GM18508 (cell line): ENCODE data around the gene RASGRP3.

Experiments
- ATAC-seq: cut with Tn5 transposase; IDR thresholded peaks from one replicate; pipeline ENCODE4 v1.9.1; 2021; ENCODE audit warnings: moderate number of reproducible peaks; ENCODE audit not compliant: insufficient read depth, unreplicated experiment

The RASGRP3 gene

DNA sequence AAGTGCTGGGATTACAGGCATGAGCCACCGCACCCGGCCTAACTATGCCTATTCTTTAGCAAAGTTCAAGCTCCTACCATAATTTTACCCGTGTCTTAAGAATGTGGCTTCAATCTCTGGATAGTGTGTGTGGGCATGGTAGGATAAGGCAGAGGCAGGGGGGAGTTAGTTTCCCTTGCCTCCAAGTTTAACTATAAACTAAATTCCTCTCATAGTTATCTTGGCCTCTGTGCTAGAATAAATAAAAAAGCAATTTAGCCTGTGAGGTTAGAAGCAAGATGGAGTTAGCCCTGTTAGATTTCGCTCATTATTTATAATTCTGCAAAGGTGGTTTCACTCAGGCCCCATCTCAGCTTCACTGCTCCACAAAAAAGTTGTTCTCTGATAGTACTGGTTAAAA, 129.7 kb downstream of the RASGRP3 start:
- no peak for ATAC-seq

DNA sequence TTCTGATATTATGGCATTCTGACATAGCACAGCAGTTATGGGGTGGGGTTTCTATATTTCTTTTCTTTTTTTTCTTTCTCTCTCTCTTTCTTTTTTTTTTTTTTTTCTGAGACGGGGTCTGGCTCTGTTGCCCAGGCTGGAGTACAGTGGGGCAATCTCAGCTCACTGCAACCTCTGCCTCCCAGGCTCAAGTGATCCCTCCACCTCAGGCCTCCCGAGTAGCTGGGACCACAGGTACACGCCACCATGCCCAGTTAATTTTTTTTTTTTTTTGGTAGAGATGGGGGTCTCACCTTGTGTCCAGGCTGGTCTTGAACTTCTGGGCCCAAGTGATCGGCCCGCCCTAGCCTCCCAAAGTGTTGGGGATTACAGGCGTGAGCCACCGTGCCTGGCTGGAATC, 130.2 kb downstream of the RASGRP3 start:
- ATAC-seq, result no peak

- ATAC-seq, result no peak
Observed at GRCh38 chr2:33607251-33607721, 130.8 kb downstream of the RASGRP3 start.

DNA sequence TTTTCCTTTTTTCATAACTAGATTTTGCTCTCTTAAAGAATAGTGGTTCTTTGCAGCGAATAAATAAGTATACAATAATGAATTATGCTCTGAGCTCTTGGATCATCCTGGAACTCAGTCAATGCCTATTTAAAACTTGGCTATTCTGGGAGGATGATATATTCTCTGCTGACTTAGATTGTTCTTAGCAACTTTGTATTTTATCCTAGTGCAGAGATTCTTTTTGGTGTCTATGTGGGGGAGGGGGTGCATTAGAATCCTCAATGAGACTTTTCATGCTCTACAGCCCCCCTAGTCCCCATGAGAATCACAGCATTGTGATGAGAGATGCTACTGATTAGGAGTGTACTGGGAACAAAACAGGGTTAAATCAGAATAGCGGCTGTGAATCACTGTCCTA, 131.5 kb downstream of the RASGRP3 start:
- ATAC-seq, result no peak

DNA sequence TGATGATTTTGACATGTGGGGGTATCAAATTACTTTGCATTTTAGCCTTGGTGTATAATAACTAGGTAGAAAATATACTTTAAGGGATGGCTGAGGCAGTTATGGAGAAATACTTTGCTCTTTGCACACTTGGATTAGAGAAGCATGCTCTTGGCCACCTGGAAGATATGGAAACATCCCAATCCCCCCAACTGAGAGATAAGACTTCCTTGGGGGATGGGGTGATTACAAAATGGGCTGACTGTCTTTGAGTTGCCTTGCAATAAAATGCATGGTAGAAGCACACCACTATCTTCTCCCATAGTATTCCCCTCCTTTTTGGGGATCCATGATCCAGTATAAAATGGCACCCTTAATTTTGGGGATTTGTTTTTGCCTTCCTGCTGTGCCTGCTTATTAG, 137.7 kb downstream of the RASGRP3 start:
- no peak for ATAC-seq
